Measurements from ENCODE around the gene HIVEP1. TPM values are rescaled to one million over a fixed set of nuclear protein-coding genes. Genes with fewer than 3 reads are reported as not detected.

The HIVEP1 gene
- total RNA-seq, 1 donor = 18.8 TPM

- no peak for TF ChIP-seq CTCF (IDR thresholded peaks at IDR 0.05; ENCODE audit: extremely low read depth, low read depth, low read length)
- Histone ChIP-seq H3K4me2 (ENCODE audit: insufficient read depth, low read length) (no peak overlapping the region), H3K27ac (ENCODE audit: low read depth, low read length) (peak overlapping the region; percentile 26), H2AFZ (ENCODE audit: low read length) (no peak overlapping the region), H3K79me2 (ENCODE audit: insufficient read depth, low read length) (no peaks in the 10 kb centered on the region), H3K36me3 (ENCODE audit: insufficient read depth, low read length) (no peaks in the 10 kb centered on the region), H3K4me1 (ENCODE audit: insufficient read depth, low read length) (peaks cover 8% of the 10 kb centered on the region), H4K20me1 (ENCODE audit: insufficient read depth, low read length) (no peaks in the 10 kb centered on the region), H3K4me3 (ENCODE audit: insufficient read depth, low read length) (no peak overlapping the region), H3K27me3 (ENCODE audit: insufficient read depth, low read length) (no peaks in the 10 kb centered on the region), H3K9me3 (ENCODE audit: low read depth, low read length) (no peaks in the 10 kb centered on the region)
- DNase-seq (ENCODE audit: insufficient read length, low spot score, missing footprints) = peak; percentile 84
These were observed 12.9 kb upstream of the HIVEP1 start for GRCh38 chr6:11999246-11999645.

- Histone ChIP-seq H3K4me2 (ENCODE audit: insufficient read depth, low read length) (no peak overlapping the region), H3K27ac (ENCODE audit: low read depth, low read length) (no peak overlapping the region), H3K27me3 (ENCODE audit: insufficient read depth, low read length) (no peaks in the 10 kb centered on the region), H3K36me3 (ENCODE audit: insufficient read depth, low read length) (no peaks in the 10 kb centered on the region), H3K4me1 (ENCODE audit: insufficient read depth, low read length) (peaks cover 8% of the 10 kb centered on the region), H3K79me2 (ENCODE audit: insufficient read depth, low read length) (no peaks in the 10 kb centered on the region), H3K4me3 (ENCODE audit: insufficient read depth, low read length) (no peak overlapping the region), H3K9me3 (ENCODE audit: low read depth, low read length) (no peaks in the 10 kb centered on the region), H2AFZ (ENCODE audit: low read length) (no peak overlapping the region), H4K20me1 (ENCODE audit: insufficient read depth, low read length) (no peaks in the 10 kb centered on the region)
- no peak for DNase-seq (ENCODE audit: insufficient read length, low spot score, missing footprints)
- no peak for TF ChIP-seq CTCF (IDR thresholded peaks at IDR 0.05; ENCODE audit: extremely low read depth, low read depth, low read length)
These were observed 11.9 kb upstream of the HIVEP1 start for GRCh38 chr6:12000174-12000573.

DNA sequence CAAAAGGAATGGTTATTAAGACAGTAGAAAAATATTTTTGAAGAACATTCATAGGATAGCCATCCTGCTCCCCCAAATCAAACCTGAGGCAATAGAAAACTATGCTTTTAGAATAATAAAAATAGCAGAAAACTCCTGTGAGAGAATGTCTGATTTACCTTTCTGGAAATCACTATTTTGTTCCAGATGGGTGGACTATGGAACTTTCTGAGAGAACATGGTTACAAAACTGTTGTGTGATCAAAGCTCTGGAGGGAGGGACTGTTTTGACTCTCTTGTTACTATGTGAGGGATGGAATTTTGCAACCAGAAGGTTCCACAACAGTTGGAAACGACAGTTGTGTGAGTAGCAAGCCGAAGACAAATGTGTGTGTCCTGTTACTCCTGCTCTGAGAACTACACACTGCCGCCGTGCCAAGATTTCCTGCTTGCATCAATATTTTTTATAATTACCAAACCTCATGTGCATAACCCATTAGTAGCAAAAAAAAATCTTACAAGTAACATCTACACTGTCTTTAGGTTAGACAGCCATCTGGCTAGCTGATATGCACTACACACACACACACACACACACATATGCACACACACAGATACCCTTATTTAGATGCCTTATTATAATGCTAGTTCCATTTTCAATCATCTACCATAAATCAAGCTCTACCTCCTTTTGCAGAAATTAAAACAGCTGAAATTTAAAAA is 11.0 kb upstream of the HIVEP1 start:
- TF ChIP-seq CTCF (IDR thresholded peaks at IDR 0.05; ENCODE audit: extremely low read depth, low read depth, low read length) = no peak
- Histone ChIP-seq H3K36me3 (ENCODE audit: insufficient read depth, low read length) (no peaks in the 10 kb centered on the region), H3K79me2 (ENCODE audit: insufficient read depth, low read length) (no peaks in the 10 kb centered on the region), H3K27me3 (ENCODE audit: insufficient read depth, low read length) (no peaks in the 10 kb centered on the region), H3K27ac (ENCODE audit: low read depth, low read length) (no peak overlapping the region), H4K20me1 (ENCODE audit: insufficient read depth, low read length) (no peaks in the 10 kb centered on the region), H3K4me3 (ENCODE audit: insufficient read depth, low read length) (no peak overlapping the region), H3K4me1 (ENCODE audit: insufficient read depth, low read length) (peaks cover 8% of the 10 kb centered on the region), H3K9me3 (ENCODE audit: low read depth, low read length) (no peaks in the 10 kb centered on the region), H2AFZ (ENCODE audit: low read length) (peak overlapping the region; percentile 57), H3K4me2 (ENCODE audit: insufficient read depth, low read length) (no peak overlapping the region)
- no peak for DNase-seq (ENCODE audit: insufficient read length, low spot score, missing footprints)

DNA sequence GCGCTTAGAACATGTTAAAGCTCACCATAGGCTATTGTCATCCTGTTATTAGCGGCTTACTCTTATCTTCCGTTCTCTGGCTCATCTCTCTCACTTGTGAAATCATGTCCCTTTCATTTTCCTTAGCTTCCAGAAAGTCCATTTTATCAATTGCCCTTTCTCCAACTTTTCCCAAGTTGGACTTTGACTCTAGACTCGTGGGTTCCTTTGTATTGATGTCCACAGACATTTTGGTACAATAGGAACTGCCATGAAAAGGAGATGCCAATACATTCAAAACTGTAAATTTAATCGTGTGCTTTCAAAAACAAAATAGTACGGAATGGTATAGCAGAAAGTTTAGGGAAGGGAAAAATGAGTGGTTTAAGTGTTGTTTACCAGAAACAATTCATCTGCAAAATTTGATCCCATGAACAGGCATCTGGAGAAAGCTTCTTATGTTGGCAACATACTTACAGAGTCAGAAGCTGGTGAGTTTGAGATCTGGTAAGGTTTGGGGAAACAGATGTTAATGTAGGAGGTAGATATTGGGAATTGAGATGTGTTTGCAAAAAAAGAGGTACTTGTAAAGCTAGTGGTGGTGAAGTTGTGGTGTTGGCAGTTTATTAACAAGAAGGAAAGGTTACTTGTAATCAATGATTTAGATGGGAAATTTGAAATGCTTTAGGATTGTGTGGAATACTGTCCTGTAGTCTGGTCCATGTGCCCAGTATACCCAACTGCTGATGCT is 10.2 kb upstream of the HIVEP1 start:
- Histone ChIP-seq H3K79me2 (ENCODE audit: insufficient read depth, low read length) (no peaks in the 10 kb centered on the region), H2AFZ (ENCODE audit: low read length) (no peak overlapping the region), H3K9me3 (ENCODE audit: low read depth, low read length) (no peaks in the 10 kb centered on the region), H3K36me3 (ENCODE audit: insufficient read depth, low read length) (no peaks in the 10 kb centered on the region), H3K4me1 (ENCODE audit: insufficient read depth, low read length) (peaks cover 8% of the 10 kb centered on the region), H3K4me3 (ENCODE audit: insufficient read depth, low read length) (no peak overlapping the region), H4K20me1 (ENCODE audit: insufficient read depth, low read length) (no peaks in the 10 kb centered on the region), H3K27me3 (ENCODE audit: insufficient read depth, low read length) (no peaks in the 10 kb centered on the region), H3K27ac (ENCODE audit: low read depth, low read length) (no peak overlapping the region), H3K4me2 (ENCODE audit: insufficient read depth, low read length) (no peak overlapping the region)
- no peak for DNase-seq (ENCODE audit: insufficient read length, low spot score, missing footprints)
- no peak for TF ChIP-seq CTCF (IDR thresholded peaks at IDR 0.05; ENCODE audit: extremely low read depth, low read depth, low read length)
